PFSK-1 (cell line): ENCODE results near the gene OSGEP.

Source experiments
- REST ChIP-seq, 2 experiments: IDR thresholded peaks; 2 replicates each; pipeline versions ENCODE4 v1.6.1 to v1.8.0; 2011 to 2012; ENCODE audit warnings: low read depth in 2 of 2, low read length in 2 of 2, control low read depth in 1 of 2, inconsistent platforms in 1 of 2, mild to moderate bottlenecking in 1 of 2, moderate library complexity in 1 of 2; ENCODE audit not compliant: insufficient read depth in 1 of 2
- SIN3A ChIP-seq: IDR thresholded peaks from 2 replicates; pipeline ENCODE4 v1.6.1; 2012; ENCODE audit warnings: mild to moderate bottlenecking, low read length, moderate library complexity, borderline replicate concordance; ENCODE audit not compliant: insufficient read depth

- TF ChIP-seq SIN3A (no peak), REST (IDR thresholded peaks at IDR 0.05; ENCODE audit: insufficient read depth in 1 of 2, low read depth in 2 of 2, low read length in 2 of 2) (no peak)
Observed at GRCh38 chr14:20415782-20416206, 38.8 kb downstream of the OSGEP start.
